IPS DF 4.7 (cell line): ENCODE measurements around the gene METTL15.
"Not testable (repeated sequence)": the region's sequence is repeated elsewhere in the genome, so short reads cannot be mapped to it uniquely, and the experiment has no call there.

Experiments
- DNase-seq: peaks from one replicate; pipeline ENCODE4 v3.0.0-alpha.2; 2013; ENCODE audit warnings: low spot score; ENCODE audit errors: extremely low read depth

METTL15 gene

GRCh38 chr11:28289444-28289843, 181.3 kb downstream of the METTL15 start:
- no peak for DNase-seq

- DNase-seq, result not testable (repeated sequence)
These were observed 182.8 kb downstream of the METTL15 start for GRCh38 chr11:28290995-28291394.

GRCh38 chr11:28296426-28296825, 188.2 kb downstream of the METTL15 start:
- DNase-seq, result no peak

GRCh38 chr11:28298209-28298608, 190.0 kb downstream of the METTL15 start:
- DNase-seq, result no peak

- DNase-seq, result no peak
These were observed 195.4 kb downstream of the METTL15 start for GRCh38 chr11:28303477-28304191.

- no peak for DNase-seq
These were observed 207.3 kb downstream of the METTL15 start for GRCh38 chr11:28315440-28315839.

GRCh38 chr11:28318871-28319270, 210.7 kb downstream of the METTL15 start:
- DNase-seq, result no peak

GRCh38 chr11:28323621-28324020, 215.4 kb downstream of the METTL15 start:
- DNase-seq, result no peak

- not testable (repeated sequence) for DNase-seq
These were observed 224.2 kb downstream of the METTL15 start for GRCh38 chr11:28332393-28332792.

- DNase-seq, result no peak
These were observed 229.5 kb downstream of the METTL15 start for GRCh38 chr11:28337701-28338100.

- DNase-seq, result no peak
These were observed 230.2 kb downstream of the METTL15 start for GRCh38 chr11:28338371-28338770.

- no peak for DNase-seq
These were observed 231.3 kb downstream of the METTL15 start for GRCh38 chr11:28339488-28339887.

GRCh38 chr11:28342716-28343115, 234.5 kb downstream of the METTL15 start:
- no peak for DNase-seq

GRCh38 chr11:28343304-28344233, 235.4 kb downstream of the METTL15 start:
- DNase-seq, result no peak

GRCh38 chr11:28346209-28346608, 238.0 kb downstream of the METTL15 start:
- no peak for DNase-seq

GRCh38 chr11:28346721-28347120, 238.5 kb downstream of the METTL15 start:
- no peak for DNase-seq

GRCh38 chr11:28347371-28347770, 239.2 kb downstream of the METTL15 start:
- no peak for DNase-seq

- DNase-seq, result no peak
These were observed 242.0 kb downstream of the METTL15 start for GRCh38 chr11:28350216-28350615.

- no peak for DNase-seq
These were observed 245.8 kb downstream of the METTL15 start for GRCh38 chr11:28353991-28354390.

- no peak for DNase-seq
These were observed 258.6 kb downstream of the METTL15 start for GRCh38 chr11:28366549-28367346.

- DNase-seq, result not testable (repeated sequence)
These were observed 269.9 kb downstream of the METTL15 start for GRCh38 chr11:28378095-28378494.
